ENCODE data around the gene IL17REL. TPM values are rescaled to one million over a fixed set of nuclear protein-coding genes. Genes with fewer than 3 reads are reported as not detected.
A peak's percentile ranks its signal among the peaks of the same experiment; 100 is the strongest.

Gene IL17REL
- total RNA-seq, 1 donor from 2014 or later = under 0.01 TPM

DNA sequence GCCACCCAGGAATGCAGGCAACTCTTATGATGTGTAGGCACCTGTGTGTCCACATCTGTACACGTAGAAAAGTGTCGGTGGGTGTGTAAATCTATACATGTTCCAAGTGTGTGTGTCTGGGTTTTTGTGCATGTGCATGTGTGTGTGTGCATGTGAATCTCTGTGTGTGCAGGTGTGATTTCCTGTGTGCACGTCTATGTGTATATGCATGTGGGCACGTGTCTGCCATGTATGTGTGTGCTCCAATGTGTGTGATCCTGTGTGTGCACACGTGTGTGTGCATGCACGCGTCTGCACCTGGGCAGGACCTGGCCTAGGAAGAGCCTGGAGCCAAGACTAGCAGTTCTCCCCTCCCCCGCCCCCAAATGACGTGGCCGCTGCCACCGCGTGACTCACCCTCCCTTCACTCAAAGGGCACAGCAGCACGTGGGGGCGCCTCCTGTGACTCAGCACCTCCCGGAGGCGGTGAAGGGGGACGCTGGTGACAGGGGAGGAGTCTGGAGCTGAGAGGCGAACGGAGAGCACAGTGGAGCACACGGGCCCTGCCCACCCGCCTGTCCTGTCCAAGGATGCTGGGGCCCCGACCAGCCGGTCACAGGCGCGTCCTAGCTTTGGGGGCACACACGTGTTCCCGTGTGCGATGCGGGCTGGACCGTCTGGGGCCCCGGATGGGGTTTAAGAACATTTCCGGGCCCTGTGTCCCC is 41.9 kb downstream of the IL17REL start:
- peak; percentile 86 to 94 for DNase-seq (ENCODE audit: low spot score in 2 of 2)
- FAIRE-seq = no peak

DNA sequence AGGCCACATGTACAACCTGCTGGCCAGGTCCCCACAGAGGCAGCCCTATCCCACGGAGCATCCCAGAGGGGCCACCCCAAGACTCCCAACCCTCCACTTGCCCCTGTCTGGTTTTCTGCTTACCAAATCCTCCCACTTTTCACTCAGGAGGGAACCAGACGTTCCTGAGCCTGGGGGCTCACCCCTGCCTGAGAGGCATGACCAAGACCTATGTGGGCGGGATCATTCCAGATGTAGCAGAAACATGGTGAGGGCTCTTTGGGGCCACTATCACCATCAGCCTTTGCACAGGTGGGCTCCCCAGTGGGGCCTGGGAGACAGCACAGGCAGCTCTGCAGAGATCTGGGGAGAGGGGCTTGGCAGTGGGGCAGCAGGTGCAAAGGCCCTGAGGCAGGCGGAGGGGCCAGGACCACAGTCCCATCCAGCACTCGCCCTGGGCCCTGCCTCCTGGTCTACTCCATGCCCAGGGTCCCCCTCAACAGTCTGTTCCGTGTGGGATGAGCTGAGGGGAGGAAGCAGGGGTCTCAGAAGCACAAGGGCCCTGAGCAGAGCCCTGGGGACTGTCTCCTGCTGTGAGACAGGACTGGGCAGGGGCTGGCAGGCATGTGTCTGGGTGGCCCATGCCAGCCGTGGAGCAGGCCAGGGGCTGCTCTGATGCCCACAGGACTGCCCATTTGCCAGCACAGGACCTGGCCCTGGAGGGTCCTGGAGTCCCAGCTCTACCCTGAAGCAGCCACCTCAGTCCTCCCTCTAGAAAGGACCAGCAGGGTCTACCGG is 42.6 kb downstream of the IL17REL start:
- FAIRE-seq = no peak

DNA sequence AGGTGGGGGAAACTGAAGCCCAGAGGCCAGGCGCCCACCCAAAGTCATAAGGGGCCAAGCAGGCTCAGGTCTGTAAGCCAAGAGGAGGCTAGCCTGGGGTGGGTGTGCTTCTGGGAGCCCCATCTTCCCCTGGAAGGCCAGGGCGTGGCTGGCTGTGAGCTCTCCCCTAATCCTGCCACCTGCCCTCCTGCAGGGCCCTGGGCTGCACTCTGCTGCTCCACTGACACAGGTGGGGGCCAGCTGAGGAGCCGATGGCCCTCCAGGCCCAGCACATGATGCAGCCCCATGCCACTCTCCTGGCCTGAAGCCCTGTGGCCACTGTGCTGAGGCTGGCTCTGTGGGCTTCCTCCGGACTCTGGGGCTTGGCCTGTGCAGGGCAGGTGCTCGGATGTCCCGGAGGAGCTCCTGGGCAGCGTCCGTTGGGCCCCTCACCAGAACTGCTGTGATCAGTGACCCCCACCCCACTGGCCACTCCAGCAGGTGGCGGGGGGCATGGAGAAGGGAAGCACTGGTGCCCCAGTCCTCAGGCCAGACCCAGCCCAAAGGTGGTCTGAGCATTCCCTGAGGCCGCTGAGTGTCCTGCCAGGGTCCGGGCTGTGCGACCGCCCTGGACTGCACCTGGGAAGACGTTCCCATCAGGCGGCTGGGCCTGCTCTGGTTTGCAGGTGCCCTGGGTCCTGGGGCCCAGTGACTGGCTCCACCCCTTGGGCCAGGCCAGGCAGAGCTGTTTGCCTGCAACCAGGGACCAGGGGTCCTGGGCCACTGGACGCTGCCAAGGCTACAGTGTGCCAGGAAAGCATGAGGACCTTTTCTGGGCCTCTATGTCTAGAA is 43.5 kb downstream of the IL17REL start:
- DNase-seq (ENCODE audit: low spot score in 2 of 2) = no peak

More for the DNA sequence above, 42.6 kb downstream of the IL17REL start:
- no peak for DNase-seq (ENCODE audit: low spot score in 2 of 2)

DNA sequence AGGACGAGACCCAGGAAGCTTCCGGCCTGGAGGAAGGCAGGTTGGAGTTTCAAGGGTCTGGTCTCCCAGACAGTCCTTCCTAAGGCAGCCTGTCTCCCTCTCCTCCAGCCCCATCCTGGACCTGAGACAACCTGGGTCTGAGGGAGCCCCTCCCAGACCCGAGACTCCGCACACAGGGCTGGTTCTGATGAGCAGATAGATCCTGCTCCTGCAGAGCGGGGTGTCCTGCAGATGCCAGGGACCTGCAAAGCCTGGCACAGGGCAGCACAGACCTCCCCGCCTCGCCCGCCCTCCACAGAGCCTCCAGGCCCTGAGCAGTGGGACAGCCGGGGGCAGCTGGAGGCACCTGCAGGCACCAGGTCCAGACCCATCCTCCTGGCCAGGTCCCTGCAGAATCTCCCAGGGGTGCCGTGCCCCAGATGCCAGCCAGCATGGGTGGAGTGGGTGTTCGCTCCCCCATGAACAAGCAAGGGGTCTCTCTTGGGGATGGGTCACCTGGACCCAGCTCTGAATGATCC is 44.2 kb downstream of the IL17REL start:
- DNase-seq (ENCODE audit: low spot score in 2 of 2) (no peak), FAIRE-seq (no peak)

More for the DNA sequence above, 43.5 kb downstream of the IL17REL start:
- FAIRE-seq = no peak

DNA sequence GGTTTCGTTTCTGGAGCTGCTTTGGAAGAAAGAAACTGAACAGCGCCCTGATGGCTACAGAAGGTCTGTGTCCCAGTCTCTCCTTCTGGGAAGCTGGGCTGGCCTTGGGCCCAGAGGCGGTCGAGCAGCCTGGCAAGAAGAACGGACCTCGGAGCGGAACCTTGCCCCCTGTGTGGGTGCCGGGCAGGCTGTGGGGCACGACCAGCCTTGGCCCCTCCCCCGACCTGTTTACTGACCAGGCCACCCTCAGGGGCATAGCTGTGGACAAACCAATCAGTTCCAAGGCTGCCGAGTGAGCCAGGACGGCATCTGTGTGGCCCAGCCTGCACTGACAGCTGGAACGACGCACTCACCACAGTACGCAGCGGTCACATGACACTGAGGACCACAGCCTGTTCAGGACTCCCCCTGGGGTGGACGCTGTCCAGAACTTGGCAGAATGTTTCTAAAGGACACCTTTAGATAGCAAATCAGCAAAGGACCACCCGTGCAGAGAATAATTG is 44.8 kb downstream of the IL17REL start:
- DNase-seq (ENCODE audit: low spot score in 2 of 2) = no peak
- FAIRE-seq = no peak

DNA sequence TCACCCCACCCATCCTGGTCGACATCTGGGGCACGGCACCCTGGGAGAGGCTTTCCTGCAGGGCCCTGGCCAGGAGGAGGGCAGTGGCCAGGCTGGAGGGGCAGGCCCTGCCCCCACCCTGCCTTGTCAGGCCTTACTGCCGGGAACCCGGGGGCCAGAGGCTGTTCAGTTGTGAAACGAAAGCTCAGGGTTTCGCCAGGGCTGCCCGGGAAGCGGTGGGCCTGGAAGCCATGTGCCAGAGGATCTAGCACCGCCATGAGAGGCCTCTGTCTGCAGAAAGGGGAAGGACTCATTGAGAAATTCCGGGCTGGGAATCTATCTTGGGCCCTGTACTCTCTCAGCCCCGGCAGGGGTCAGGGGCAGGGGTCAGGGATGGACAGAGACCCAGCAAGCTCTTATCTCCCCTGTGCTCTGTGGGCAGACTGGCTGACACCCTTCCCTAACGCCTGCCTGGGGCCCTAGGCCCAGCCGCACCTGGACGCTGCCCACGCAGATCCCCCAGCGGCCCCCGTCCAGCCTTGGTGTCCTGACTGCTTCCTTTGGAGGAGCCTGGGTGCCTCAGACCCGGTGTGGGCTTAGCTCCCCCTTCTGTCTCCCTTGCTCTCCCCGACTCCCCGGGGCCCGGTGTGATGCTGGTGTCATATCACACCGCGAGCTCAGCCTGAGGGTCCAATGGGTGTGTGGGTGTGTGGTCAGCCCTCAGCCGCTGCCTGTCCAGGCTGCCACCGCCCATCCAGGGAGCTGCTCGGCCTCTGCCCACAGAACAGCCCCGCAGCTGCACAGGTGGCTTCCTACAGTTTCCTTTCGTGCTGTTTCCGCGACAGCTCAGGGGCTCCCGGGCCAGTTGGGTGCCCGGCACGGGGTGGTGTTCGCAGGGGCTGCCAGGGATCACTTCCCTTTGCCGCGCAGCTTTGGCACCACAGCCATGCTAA is 45.5 kb downstream of the IL17REL start:
- DNase-seq (ENCODE audit: low spot score in 2 of 2) = no peak
- no peak for FAIRE-seq

DNA sequence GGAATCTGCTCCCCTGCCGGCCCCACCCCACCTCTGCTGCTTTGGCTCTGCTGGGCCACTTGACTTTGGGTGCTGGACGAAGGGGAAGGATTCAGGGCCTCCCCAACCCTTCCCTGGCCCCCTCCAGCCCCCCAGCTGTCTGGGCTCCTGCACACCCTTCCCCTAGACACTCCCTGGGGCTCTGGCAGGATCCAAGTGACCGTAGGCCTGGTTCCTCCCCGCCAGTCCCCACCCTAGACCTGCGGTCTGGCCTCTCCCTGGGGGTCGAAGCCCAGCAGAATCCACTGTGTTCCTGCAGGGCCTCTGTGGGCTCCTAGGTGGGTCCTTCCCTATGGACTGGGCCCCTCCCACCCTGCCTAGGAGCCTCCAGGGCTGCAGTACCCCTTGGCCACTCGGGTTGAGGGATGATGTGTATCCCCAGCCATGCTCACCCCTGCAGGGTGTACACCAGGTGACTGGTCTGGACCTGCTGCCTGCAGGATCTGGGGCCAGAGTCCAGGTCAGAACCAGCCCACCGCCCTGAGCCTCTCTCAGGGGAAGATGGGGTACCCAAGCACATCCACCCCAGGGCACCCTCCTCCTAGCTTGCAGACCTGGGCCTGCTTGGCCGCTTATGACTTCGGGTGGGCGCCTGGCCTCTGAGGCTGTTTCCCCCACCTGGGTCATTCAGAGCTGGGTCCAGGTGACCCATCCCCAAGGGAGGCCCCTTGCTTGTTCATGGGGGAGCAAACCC is 46.4 kb downstream of the IL17REL start:
- no peak for FAIRE-seq
- DNase-seq (ENCODE audit: low spot score in 2 of 2) = no peak

DNA sequence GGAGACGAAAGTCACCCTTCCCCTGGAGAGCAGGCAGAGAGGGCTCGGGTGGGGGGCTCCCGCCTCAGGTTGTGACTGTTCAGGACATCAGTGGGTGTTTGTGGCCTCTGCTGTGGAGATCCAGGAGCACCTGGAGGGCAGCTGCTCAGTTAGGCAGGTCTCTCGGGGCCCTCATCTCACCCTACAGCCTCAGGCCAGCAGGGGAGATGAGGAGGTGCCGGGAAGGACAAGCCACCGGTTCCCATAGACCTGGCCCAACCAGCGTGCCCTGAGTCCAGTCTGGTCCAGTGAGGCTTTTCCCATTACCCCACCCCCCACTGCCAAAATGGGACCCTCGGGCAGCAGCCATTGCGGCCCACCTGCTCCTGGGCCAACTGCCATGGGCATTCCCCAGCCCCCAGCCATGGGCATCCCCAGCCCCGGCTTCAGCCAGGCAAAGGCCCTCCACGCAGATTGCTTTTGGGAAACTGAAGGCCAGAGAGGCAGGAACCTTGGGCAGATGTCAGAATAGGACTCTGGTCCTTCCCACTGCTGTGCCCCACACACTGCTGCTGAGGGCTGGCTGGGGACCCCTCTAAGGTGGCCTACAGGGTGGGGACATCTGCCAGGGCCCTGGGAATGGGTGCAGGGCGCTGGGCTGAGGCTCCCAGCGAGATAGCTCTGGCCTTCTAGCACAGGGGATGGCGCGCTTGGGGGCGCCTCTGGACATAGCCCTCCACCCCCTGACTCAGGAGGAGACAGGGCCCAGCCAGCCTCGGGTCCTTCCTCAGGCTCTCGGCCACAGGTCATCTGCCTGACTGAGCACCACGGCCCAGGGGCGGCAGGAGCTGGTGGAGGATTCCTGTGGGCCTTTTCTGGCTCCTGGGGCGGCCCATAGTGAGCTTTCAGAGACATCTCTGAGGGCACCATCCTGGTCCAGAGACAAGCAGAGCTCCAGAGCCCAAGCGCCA is 47.2 kb downstream of the IL17REL start:
- FAIRE-seq (no peak), DNase-seq (ENCODE audit: low spot score in 2 of 2) (no peak)

DNA sequence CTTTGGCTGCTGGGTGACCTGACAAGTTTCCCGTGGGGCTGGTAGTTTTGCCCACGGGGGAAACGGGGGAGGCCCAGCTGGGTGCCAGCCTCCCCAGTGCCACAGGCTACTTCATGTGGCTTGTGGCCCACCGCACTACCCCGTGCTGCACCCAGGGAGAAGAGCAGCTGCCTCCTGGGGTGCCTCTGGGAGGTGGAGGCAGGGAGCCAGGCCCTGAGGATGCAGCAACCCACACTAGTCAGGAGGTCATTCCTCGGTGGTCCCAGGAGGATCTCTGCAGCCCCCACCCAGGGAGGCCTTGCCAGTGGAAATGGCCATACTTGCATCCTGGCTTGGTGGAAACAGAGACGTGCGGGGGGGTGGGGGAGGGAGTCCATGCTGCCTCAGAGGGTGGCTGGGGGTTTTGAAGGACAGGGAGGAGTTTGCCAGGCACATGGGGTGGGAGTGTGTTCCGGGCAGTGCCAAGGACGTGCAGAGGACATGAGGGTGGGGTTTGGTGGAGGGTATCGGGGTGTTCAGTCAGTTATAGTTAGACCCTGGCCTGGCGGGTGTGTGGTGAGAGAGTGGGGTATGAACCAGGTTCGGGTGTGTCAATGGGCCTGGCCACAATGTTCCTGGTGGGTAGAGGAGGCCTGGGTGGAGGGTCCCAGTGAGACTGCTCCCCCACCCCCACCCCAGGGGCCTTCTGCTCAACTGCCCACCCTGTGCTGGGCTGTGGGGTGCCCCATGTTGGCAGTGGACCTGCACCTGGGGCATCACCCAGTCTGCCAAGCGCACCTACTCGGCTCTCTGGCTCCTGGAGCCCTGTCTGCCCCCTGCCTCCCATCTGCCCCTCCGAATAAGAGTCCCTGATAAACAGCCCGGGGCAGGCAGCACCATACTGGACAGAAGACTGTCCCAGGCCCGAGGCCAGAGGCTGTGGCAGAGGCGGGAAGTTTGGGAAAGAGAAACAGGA is 48.2 kb downstream of the IL17REL start:
- FAIRE-seq (no peak), DNase-seq (ENCODE audit: low spot score in 2 of 2) (no peak)

DNA sequence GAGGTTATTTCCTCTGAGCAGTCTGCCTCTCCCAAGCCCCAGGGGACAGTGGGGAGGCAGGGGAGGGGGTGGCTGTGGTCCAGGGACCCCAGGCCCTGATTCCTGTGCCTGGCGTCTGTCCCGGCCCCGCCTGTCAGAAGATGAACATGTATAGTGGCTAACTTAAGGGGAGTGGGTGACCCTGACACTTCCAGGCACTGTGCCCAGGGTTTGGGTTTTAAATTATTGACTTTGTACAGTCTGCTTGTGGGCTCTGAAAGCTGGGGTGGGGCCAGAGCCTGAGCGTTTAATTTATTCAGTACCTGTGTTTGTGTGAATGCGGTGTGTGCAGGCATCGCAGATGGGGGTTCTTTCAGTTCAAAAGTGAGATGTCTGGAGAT is 48.9 kb downstream of the IL17REL start:
- no peak for FAIRE-seq
- DNase-seq (ENCODE audit: low spot score in 2 of 2) = no peak

DNA sequence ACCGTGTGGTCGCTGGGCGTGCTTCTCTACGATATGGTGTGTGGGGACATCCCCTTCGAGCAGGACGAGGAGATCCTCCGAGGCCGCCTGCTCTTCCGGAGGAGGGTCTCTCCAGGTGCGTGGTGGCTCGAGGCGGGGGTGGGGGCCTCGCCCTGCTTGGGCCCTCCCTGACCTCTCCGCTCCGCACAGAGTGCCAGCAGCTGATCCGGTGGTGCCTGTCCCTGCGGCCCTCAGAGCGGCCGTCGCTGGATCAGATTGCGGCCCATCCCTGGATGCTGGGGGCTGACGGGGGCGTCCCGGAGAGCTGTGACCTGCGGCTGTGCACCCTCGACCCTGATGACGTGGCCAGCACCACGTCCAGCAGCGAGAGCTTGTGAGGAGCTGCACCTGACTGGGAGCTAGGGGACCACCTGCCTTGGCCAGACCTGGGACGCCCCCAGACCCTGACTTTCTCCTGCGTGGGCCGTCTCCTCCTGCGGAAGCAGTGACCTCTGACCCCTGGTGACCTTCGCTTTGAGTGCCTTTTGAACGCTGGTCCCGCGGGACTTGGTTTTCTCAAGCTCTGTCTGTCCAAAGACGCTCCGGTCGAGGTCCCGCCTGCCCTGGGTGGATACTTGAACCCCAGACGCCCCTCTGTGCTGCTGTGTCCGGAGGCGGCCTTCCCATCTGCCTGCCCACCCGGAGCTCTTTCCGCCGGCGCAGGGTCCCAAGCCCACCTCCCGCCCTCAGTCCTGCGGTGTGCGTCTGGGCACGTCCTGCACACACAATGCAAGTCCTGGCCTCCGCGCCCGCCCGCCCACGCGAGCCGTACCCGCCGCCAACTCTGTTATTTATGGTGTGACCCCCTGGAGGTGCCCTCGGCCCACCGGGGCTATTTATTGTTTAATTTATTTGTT is 49.6 kb downstream of the IL17REL start:
- DNase-seq (ENCODE audit: low spot score in 2 of 2) (no peak), FAIRE-seq (no peak)

DNA sequence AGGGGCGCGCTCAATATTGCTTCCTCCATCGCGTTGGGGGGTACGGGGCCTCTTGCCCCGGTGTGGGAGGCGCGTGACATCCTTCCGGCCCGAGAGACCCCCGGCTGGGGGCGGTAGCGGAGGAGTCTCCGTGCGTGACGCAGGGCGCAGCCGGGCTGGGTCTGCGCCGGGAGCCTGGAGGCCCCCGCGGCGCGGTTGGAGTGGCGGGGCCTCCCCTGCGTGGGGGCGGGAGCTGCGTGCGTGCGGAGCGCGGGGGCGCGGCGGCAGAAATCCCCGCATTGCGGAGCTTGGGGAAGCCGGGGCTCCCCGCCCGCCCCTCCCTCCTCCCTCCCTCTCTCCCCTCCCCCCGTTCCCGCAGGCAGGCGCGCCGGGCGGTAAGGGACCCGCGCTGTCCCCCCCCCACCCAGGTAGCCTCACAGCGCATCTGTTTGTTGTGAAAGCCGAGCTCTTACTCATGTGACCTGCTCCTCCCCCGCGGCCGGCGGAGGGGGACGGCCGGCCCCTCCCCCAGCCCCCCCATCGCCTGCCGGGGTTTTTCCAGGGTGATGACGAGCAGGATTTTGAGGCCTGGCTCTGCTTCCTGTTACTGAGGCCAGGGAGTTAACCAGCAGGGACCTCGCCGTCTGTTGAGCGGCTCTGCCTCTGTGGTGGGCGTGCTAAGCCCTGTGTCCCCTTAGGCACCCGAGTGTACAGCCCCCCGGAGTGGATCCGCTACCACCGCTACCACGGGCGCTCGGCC is 50.4 kb downstream of the IL17REL start:
- DNase-seq (ENCODE audit: low spot score in 2 of 2) (peak; percentile 85 to 87), FAIRE-seq (no peak)

DNA sequence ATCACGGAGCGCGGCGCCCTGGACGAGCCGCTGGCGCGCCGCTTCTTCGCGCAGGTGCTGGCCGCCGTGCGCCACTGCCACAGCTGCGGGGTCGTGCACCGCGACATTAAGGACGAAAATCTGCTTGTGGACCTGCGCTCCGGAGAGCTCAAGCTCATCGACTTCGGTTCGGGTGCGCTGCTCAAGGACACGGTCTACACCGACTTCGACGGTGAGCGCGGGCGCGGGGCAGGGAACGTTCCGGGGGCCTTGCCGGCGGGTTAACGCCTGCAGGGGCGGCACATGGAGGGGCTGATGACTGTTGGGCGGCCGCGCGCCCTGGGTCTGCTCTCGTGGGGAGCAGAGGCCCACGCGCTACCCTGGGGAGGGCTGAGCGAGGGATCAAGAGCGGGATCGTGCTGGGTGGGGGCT is 51.0 kb downstream of the IL17REL start:
- FAIRE-seq = no peak
- no peak for DNase-seq (ENCODE audit: low spot score in 2 of 2)

DNA sequence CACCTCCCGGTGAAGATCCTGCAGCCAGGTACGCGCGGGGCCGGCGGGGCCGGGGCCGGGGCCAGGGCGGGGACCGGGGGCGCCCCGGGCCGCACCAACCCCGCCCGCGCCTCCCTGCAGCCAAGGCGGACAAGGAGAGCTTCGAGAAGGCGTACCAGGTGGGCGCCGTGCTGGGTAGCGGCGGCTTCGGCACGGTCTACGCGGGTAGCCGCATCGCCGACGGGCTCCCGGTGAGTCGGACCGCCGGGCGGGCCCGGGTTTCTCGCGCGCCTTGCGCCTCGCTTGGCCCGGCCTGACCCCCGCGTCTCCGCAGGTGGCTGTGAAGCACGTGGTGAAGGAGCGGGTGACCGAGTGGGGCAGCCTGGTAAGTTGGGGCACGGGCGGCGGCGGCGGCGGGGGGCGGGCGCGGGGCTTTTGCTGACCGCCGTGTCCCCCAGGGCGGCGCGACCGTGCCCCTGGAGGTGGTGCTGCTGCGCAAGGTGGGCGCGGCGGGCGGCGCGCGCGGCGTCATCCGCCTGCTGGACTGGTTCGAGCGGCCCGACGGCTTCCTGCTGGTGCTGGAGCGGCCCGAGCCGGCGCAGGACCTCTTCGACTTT is 51.5 kb downstream of the IL17REL start:
- no peak for FAIRE-seq

More for the DNA sequence above, 51.5 kb downstream of the IL17REL start:
- peak in 1 of 2 donors; percentile 65 for DNase-seq (ENCODE audit: low spot score in 2 of 2)

Data from frontal cortex (tissue), 4 donors.